DMS114 treated with DMSO at 0.1 percent for 48 hours (cell line): ENCODE results near the gene SSMEM1.
"Not testable (repeated sequence)": the region's sequence is repeated elsewhere in the genome, so short reads cannot be mapped to it uniquely, and the experiment has no call there.

ENCODE experiments used
- DNase-seq: peaks from one replicate; lab custom pipeline; 2025; ENCODE audit not compliant: unreplicated experiment; lab: John Stamatoyannopoulos, UW

The SSMEM1 gene

GRCh38 chr7:130210181-130210935 lies 2.7 kb downstream of the SSMEM1 start:
- no peak for DNase-seq

- DNase-seq: no peak
These were observed 6.2 kb downstream of the SSMEM1 start for GRCh38 chr7:130213828-130214227.

GRCh38 chr7:130216025-130216424 lies 8.4 kb downstream of the SSMEM1 start:
- DNase-seq: no peak

DNA sequence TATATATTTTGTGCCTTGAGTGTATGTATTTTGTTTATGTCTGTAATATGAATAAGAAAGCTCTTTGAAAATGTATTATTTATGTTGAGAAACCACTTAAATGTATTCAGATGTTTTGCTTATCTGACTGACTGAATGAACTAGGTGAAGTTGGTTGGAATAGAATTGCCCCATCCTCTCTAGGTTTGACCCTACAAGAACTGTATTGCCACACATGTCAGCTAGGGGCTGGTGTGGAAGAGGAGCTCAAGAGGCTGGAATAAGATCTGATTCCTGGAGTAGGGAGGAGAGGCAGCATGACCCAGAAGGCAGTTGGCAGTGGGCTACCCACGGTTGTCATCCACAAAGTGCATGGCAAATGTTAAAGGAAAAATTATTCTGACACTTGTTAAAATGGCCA lies 9.1 kb downstream of the SSMEM1 start:
- DNase-seq: no peak

DNA sequence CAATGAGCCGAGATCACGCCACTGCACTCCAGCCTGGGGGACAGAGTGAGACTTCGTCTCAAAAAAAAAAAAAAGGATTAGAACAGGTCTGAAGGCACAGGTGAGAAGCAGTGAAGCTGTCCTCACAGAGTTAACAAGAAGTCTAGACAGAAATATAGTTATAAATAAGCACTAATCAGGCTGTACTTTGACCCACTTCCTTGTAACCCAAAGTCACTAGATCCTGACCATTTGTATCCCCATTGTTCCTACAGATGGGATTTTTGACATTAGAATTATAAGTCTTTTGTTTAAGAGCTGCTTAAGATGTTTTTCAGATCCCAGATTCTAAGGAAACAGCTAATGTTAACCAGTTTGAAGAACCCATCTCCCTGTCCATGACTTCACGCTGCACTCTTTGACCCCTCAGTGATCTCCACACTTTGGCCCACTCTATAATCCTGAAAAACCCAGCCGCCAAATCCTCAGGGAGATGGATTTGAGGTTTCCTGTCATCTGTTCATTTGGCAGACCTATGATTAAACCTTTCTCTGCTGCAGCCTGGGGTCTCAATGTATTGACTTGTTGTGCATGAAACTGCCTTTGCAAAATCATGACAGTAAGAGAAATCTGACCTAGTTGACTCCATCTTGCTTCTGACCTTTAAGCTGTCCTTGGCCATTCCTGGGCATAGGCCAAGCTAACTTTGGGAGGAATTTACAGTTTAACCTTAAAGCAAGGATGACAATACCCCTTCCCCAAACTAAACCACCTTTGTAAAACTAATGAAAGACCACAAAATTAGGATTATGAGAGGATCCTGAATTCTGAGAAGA lies 11.4 kb downstream of the SSMEM1 start:
- no peak for DNase-seq

DNA sequence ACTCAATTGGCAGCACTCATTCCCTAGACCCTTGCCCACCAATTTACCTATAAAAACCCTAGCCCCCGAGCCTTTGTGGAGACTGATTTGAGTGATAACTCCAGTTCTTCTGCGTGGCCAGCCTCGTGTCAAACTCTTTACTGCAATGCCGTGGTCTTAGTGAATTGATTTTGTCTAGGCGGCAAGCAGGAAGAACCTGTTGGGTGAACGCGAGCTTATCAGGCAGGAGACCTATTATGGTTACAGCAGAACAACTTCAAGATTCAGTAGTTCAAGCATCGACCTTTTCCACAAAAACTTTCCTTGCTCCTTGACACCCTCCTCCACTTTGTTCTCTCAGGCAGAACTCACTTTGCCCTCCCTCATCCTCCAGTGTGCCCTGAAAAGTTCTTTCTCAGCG lies 12.2 kb downstream of the SSMEM1 start:
- DNase-seq: no peak

DNA sequence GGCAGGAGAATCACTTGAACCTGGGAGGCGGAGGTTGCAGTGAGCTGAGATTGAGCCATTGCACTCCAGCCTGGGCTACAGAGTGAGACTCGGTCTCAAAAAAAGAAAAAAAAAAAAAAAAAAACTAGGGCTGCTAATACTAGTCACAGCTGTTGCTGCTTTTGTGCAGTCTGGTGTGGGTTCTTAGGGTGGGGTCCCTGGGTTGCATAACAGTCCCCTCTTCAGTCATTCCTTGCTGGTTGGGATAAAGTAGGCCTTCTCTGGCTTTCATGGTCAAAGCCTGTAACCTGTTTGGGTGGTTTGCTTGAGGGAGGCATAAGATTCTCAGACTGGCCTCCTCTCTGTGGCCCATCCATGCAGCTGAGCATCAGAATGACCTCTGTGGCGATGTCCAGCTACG lies 14.1 kb downstream of the SSMEM1 start:
- DNase-seq: no peak

DNA sequence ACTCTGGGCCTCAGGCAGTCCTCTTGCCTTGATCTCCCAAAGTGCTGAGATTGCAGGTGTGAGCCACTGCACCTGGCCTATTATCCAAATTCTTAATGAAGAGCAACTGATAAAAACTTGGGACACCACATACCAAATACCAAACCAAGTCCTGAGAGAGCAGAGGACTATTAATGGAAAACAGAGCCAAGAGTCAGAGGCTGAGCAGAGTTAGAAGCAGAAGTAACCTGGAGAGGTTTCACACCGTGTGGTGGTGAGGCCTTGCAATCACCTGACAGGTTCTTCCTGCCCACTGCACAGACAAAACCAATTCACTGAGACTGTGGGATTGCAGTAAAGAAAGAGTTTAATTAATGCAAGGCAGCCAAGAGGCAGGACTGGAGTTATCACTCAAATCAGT lies 16.0 kb downstream of the SSMEM1 start:
- no peak for DNase-seq

- DNase-seq: no peak
These were observed 16.6 kb downstream of the SSMEM1 start for GRCh38 chr7:130224210-130224609.

DNA sequence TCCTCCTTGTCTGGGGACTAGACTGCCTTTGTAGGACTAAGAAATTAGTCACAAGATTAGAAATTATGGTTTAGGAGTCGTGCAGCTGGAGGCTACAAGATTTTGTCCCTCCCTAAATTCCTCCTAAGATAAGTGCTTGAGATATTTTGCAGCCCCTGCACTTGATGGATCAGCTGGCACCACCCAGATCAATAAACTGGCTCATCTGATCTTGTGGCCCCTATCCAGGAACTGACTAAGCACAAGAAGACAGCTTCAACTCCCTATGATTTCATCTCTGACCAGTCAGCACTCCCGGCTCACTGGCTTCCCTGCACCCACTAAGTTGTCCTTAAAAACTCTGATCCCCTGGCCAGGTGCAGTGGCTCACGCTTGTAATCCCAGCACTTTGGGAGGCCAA lies 17.3 kb downstream of the SSMEM1 start:
- not testable (repeated sequence) for DNase-seq

- DNase-seq: no peak
These were observed 18.7 kb downstream of the SSMEM1 start for GRCh38 chr7:130226333-130226732.

GRCh38 chr7:130227883-130228575 lies 20.4 kb downstream of the SSMEM1 start:
- no peak for DNase-seq

DNA sequence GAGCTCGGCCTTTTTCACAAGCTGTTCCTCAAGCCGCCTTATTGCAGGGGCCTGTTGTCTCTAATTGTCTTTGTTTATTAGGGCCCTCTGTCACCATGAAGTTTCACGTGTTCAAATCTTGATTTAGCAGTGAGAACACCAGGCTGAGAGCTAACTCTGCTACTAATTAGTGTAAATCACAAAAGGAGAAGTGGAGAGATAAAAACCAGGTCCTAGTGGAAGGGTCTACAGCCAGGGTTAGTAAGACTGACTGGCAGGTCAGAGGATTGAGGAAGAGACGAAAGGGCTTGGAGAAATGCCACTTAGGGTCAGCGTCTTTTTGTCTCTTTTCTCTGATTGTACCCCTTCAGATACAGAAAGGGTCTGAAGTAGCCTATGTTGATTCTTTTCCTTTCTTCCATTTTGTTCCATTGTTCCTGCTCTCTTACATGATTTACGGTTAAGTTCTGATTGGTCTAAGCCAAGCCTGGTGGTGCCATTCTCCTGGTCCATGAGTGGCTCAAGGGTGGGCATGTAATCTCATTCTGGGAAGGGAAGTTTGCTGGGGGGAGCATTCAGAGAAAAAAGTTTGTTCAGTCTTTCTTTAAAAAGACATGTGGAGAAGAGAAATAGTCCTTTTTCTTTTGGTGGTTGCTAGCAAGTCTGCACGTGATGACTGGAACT lies 21.3 kb downstream of the SSMEM1 start:
- no peak for DNase-seq

GRCh38 chr7:130229981-130230380 lies 22.3 kb downstream of the SSMEM1 start:
- not testable (repeated sequence) for DNase-seq

GRCh38 chr7:130231792-130232191 lies 24.1 kb downstream of the SSMEM1 start:
- no peak for DNase-seq

GRCh38 chr7:130232209-130232608 lies 24.5 kb downstream of the SSMEM1 start:
- no peak for DNase-seq

- DNase-seq: no peak
These were observed 26.4 kb downstream of the SSMEM1 start for GRCh38 chr7:130234078-130234477.

DNA sequence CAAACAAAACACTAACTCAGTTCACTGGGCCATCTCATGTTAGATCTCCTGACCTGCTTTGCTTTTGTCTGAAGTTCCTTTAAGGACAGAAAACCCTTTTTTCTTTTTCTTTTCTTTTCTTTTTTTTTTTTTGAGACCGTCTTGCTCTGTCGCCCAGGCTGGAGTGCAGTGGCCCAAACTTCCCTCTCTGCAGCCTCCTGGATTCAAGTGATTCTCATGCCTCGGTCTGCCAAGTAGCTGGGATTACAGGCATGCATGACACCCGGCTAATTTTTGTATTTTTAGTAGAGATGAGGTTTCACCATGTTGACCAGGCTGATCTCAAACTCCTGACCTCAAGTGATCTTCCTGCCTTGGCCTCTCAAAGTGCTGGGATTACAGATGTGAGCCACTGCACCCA lies 28.7 kb downstream of the SSMEM1 start:
- DNase-seq: not testable (repeated sequence)

- no peak for DNase-seq
These were observed 32.6 kb downstream of the SSMEM1 start for GRCh38 chr7:130240240-130240639.

DNA sequence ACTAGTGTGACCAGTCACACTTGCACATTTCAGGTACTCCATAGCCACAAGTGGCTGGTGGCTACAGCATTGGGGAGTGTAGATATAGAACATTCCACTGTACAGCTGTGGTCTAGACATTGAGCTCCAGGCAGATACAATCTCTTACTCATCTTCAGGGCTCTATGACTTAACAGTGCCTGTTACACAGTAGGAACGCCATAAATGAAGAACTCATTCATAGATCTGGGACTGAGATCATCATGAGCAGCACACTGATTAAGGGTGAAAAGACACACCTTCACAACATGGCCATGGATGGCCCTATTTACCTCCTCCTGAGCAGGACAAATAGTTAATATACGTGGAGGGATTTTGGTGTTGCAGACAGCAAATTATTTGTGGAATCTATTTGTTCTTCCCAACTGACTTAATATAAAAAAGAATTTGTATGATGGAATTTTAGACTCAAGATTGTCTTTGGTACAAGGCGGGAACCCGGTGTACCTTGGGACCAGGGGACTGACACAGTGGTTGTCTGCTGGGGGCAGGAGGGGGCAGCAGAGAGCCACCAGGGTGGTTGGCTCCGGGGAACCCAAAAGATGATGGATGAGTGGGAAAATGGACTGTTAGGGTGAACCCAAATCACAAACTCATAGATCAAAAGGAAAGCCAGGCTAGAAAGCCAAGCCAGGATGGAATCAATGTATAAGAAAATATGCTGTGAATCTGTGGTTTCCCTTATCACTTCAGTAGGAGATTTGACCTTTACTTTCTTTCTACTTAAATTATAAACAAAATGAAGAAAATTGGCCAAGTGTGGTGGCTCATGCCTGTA lies 34.7 kb downstream of the SSMEM1 start:
- DNase-seq: no peak
